Fibroblast of the aortic adventitia (primary cell): ENCODE measurements around the gene SERP1. TPM values are rescaled to one million over a fixed set of nuclear protein-coding genes. Genes with fewer than 3 reads are reported as not detected.
A peak's percentile ranks its signal among the peaks of the same experiment; 100 is the strongest.

Source experiments
- DNase-seq: peaks from one replicate; pipeline ENCODE4 v3.0.0-alpha.2; 2010; ENCODE audit warnings: low read depth
- H3K4me3 ChIP-seq: 2 replicates; pipeline ENCODE4 v1.5.1; 2011; ENCODE audit warnings: low read depth, mild to moderate bottlenecking, control low read depth, low read length, moderate library complexity
- CTCF ChIP-seq: IDR thresholded peaks from 2 replicates; pipeline ENCODE4 v1.5.1; 2011; ENCODE audit warnings: mild to moderate bottlenecking, low read length, control low read depth, inconsistent platforms; ENCODE audit not compliant: insufficient read depth
- total RNA-seq: library from RNA; depleted of rRNA; stranded (reverse); fragments of >200 nt; gene quantifications from 2 replicates; pipeline ENCODE4 v1.2.3, GENCODE V29; 2012; ENCODE audit warnings: low replicate concordance

Gene SERP1
- total RNA-seq, 1 donor: 119 TPM

DNA sequence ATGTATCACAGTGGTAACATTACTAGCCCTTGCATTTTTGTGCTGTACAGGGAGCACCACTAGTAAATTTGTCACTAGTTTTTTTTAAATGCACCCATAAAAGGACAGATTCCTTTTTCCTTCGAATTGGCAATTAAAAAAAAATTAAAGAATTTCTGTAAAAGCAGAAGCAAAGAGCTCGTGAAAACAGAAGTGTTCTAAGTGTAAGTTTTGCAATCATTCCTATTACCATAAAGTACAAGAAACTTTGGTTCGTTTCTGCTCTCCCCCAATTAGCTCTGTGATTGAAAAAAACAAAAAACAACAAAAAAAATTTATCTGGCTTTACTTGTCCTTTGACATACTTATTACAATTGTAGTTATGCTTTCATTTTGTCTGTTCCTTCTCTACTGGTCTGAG is 5.3 kb downstream of the SERP1 start:
- H3K4me3 ChIP-seq: no peak overlapping the region
- no peak for DNase-seq
- TF ChIP-seq CTCF: no peak

DNA sequence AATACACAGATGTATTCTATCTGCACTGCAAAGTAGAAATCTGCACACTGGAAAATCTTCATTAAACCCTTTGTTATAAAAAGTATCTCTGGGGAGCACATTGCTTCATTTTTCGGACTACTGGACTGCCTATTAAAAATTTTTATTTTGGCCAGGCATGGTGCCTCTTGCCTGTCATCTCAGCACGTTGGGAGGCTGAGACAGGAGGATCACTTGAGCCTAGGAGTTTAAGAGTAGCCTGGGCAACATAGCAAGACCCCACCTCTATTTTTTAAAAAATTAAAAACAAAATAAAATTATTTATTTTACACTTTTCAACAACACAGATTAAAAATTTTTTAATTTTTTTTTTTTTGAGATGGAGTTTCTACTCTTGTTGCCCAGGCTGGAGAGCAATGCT is 6.0 kb downstream of the SERP1 start:
- no peak overlapping the region for H3K4me3 ChIP-seq
- no peak for DNase-seq
- TF ChIP-seq CTCF: no peak

DNA sequence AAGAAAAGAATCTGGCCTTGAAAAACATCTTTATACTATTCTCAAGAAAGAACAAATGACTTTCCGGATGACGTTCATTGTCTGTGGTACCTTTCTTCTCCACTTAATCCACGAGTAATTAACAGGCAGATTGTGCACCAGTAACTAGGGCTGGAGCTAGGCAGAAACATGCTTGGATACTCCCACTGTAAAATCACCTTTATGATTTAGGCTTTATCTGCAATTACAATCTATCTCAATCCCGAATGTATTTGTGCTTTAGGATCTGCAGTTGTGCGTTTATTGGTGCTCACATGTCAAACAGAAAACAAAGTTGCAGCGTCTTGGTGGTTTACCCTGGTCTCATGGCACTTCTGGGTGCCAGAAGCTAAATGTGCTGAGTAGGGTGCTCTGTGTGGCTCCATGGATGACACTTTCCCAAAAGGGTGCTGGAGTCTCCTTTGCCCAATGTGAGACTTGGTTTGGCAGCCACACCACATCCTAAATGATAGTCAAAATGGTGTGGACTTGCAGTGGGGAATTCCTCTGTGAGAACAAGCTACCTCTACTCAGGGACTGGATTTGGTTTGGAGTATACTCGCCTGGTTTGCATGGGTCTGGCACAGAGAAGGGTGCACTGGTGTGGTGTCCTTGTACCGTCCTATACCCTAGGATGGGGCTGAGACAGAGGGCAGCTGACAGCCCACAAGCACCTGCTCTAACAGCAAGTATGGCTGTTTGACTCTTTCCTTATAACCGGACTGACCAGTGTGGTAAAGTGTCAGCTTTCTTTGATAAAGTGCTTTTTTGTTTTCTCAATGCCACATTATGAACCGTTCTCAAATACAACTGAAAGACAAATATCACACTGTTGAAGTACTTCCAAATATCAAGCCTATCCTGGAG is 7.7 kb downstream of the SERP1 start:
- DNase-seq: no peak
- no peak overlapping the region for H3K4me3 ChIP-seq
- TF ChIP-seq CTCF: no peak

DNA sequence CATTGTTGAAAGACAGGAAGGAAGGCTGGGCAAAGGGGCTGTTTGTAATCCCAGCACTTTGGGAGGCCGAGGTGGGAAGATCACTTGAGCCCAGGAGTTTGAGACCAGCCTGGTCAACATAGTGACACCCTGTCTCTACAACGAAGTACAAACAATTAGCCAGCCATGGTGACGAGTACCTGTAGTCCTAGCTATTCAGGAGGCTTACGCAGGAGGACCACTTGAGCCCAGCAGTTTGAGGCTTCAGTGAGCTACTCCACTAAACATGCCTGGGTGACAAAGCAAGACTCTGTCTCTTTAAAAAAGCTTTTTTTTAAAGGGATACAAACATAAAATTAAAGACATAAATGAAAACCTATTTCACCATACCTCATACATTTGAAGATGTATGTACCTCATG is 11.1 kb downstream of the SERP1 start:
- H3K4me3 ChIP-seq: no peak overlapping the region
- no peak for DNase-seq
- no peak for TF ChIP-seq CTCF

DNA sequence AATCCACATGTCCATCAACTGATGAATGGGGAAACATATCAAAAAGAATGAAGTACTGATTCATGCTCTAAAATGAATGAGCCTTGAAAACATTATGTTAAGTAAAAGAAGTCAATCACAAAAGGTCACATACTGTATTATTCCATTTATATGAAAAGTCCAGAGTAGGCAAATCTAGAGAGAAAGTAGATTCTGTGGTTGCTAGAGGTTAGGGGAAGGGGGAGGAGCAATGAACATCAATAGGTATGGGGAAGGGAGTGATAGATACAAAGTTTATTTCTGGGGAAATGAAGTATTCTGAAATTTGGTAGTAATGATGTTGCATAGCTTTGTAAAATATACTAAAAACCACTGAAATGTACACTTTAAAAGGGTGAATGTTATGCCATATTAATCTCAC is 14.5 kb downstream of the SERP1 start:
- DNase-seq: no peak
- H3K4me3 ChIP-seq: no peak overlapping the region
- no peak for TF ChIP-seq CTCF

DNA sequence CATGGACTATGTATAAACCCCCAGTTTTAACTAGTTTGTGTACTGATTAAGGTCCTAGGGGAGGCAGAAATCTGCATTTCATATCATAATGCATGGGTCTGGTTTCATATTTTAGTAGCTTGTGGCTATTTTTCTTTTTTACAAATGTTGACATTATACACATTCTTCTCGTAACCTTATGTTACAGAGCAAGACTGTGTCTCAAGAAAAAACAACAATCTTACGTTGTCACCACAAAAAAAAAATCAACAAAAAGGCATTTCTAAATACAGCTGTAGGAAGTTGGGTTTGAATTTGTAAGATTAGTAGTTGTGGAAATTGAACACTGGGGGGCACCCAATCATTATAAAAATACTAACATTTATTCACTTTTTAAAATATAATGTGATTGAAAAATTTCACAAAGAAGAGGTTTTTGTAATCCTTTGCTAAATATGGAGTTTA is 17.9 kb downstream of the SERP1 start:
- peak; percentile 42 for TF ChIP-seq CTCF
- peak; percentile 58 for DNase-seq
- no peak overlapping the region for H3K4me3 ChIP-seq
